H1 (cell line): ENCODE measurements around the gene SHC1. TPM values are rescaled to one million over a fixed set of nuclear protein-coding genes. Genes with fewer than 3 reads are reported as not detected.

Source experiments
- CTCF ChIA-PET: fragments of 300-600 bp; sonication (Branson Sonifier 250); formaldehyde crosslinking; loops from one replicate; lab custom pipeline; 2021; ENCODE audit not compliant: partially characterized antibody; lab: Charles Lee
- POLR2A ChIA-PET: fragments of 300-600 bp; sonication (Branson Sonifier 250); formaldehyde crosslinking; loops from one replicate; lab custom pipeline; 2021; ENCODE audit warnings: inconsistent platforms; ENCODE audit not compliant: partially characterized antibody; lab: Charles Lee
- DNase-seq, 2 experiments: peaks; one replicate each; pipeline versions ENCODE4 v3.0.0 to v3.0.0-alpha.2; 2010 to 2022; ENCODE audit warnings: low spot score in 2 of 2, low read depth in 1 of 2, mixed read lengths in 1 of 2
- FAIRE-seq: peaks from 2 replicates; lab custom pipeline; 2011; peaks lifted over from hg19 to GRCh38; lab: Jason Lieb, UNC
- H2AFZ ChIP-seq: 2 replicates; pipeline ENCODE4 v1.8.1; 2012; ENCODE audit warnings: low read length, inconsistent platforms
- H2AK5ac ChIP-seq: 2 replicates; pipeline ENCODE4 v1.6.1; 2013; ENCODE audit warnings: low read depth, low read length
- H2BK120ac ChIP-seq: replicated peaks from 2 replicates; pipeline ENCODE3; 2013; ENCODE audit warnings: low read depth, low read length, inconsistent platforms
- H2BK12ac ChIP-seq: 2 replicates; pipeline ENCODE4 v1.6.1; 2013; ENCODE audit warnings: low read depth, low read length
- H2BK15ac ChIP-seq: 2 replicates; pipeline ENCODE4 v1.6.1; 2013; ENCODE audit warnings: low read length
- H2BK20ac ChIP-seq: 2 replicates; pipeline ENCODE4 v1.6.1; 2013; ENCODE audit warnings: low read length
- H2BK5ac ChIP-seq: 2 replicates; pipeline ENCODE4 v1.6.1; 2013; ENCODE audit warnings: low read depth, low read length
- H3K14ac ChIP-seq: 2 replicates; pipeline ENCODE4 v1.6.1; 2013; ENCODE audit warnings: inconsistent platforms; ENCODE audit not compliant: insufficient read length
- H3K18ac ChIP-seq: 2 replicates; pipeline ENCODE4 v1.6.1; 2013; ENCODE audit warnings: low read length; ENCODE audit errors: extremely low read depth
- H3K23ac ChIP-seq: 2 replicates; pipeline ENCODE4 v1.6.1; 2013; ENCODE audit warnings: inconsistent platforms; ENCODE audit not compliant: insufficient read length
- H3K23me2 ChIP-seq: 2 replicates; pipeline ENCODE4 v1.6.1; 2013; ENCODE audit warnings: low read depth, low read length
- H3K27ac ChIP-seq: 2 replicates; pipeline ENCODE4 v1.6.1; 2011; ENCODE audit warnings: low read depth, low read length, inconsistent platforms
- H3K27me3 ChIP-seq, 4 experiments: replicated peaks in 1 of 4; 1 replicate in 1 of 4; 2 replicates in 3 of 4; pipeline versions ENCODE4 v1.6.1 to v1.8.1; 2011 to 2013; ENCODE audit warnings: low read length in 3 of 4, mild to moderate bottlenecking in 3 of 4, inconsistent platforms in 2 of 4, mixed read lengths in 2 of 4, moderate library complexity in 1 of 4; ENCODE audit not compliant: control insufficient read depth in 3 of 4, insufficient read depth in 3 of 4; ENCODE audit errors: extremely low read depth in 1 of 4
- H3K36me3 ChIP-seq, 4 experiments: 2 replicates each; pipeline versions ENCODE4 v1.6.1 to v1.8.1; 2011 to 2013; ENCODE audit warnings: mild to moderate bottlenecking in 4 of 4, low read length in 3 of 4, moderate library complexity in 2 of 4, control low read depth in 1 of 4, inconsistent platforms in 1 of 4; ENCODE audit not compliant: insufficient read depth in 4 of 4, control insufficient read depth in 2 of 4
- H3K4ac ChIP-seq: replicated peaks from 2 replicates; pipeline ENCODE3; 2013; ENCODE audit warnings: low read length, low read depth, mixed read lengths, inconsistent platforms; ENCODE audit not compliant: insufficient read length
- H3K4me1 ChIP-seq, 4 experiments: replicated peaks in 1 of 4; 1 replicate in 1 of 4; 2 replicates in 3 of 4; pipeline versions ENCODE4 v1.6.1 to v1.8.1; 2011 to 2013; ENCODE audit warnings: low read length in 3 of 4, inconsistent platforms in 2 of 4, mixed read lengths in 1 of 4; ENCODE audit not compliant: insufficient read depth in 4 of 4, control insufficient read depth in 3 of 4
- H3K4me2 ChIP-seq, 2 experiments: 2 replicates each; pipeline versions ENCODE4 v1.6.1 to v1.8.1; 2011 to 2013; ENCODE audit warnings: low read depth in 2 of 2, low read length in 2 of 2, control low read depth in 1 of 2, inconsistent platforms in 1 of 2, mild to moderate bottlenecking in 1 of 2; ENCODE audit not compliant: insufficient read depth in 1 of 2
- H3K4me3 ChIP-seq, 4 experiments: fragments of 200-600, 300-600 bp in 1 of 4; sonication (generic), shearing (Covaris generic), sonication (Bioruptor Twin) in 1 of 4; 2 replicates each; pipeline versions ENCODE4 v1.5.1 to v1.8.1; 2011 to 2016; ENCODE audit warnings: low read length in 4 of 4, low read depth in 3 of 4, control low read depth in 2 of 4, inconsistent platforms in 2 of 4, mild to moderate bottlenecking in 2 of 4, mixed read lengths in 1 of 4, moderate library complexity in 1 of 4; ENCODE audit not compliant: insufficient read depth in 2 of 4; ENCODE audit errors: extremely low read depth in 1 of 4
- H3K56ac ChIP-seq: replicated peaks from 2 replicates; pipeline ENCODE3; 2013; ENCODE audit warnings: low read depth, mild to moderate bottlenecking, mixed read lengths, low read length, inconsistent platforms; ENCODE audit not compliant: insufficient read length
- H3K79me1 ChIP-seq: 2 replicates; pipeline ENCODE4 v1.6.1; 2013; ENCODE audit warnings: low read depth, low read length, control low read depth
- H3K79me2 ChIP-seq, 2 experiments: 2 replicates each; pipeline versions ENCODE4 v1.6.1 to v1.8.1; 2012 to 2013; ENCODE audit warnings: low read length in 2 of 2, mild to moderate bottlenecking in 2 of 2, inconsistent platforms in 1 of 2; ENCODE audit not compliant: insufficient read depth in 2 of 2, control insufficient read depth in 1 of 2
- H3K9ac ChIP-seq, 4 experiments: replicated peaks in 1 of 4; 1 replicate in 1 of 4; 2 replicates in 3 of 4; pipeline versions ENCODE4 v1.6.1 to v1.8.1; 2011 to 2013; ENCODE audit warnings: low read depth in 3 of 4, low read length in 3 of 4, control low read depth in 2 of 4, mild to moderate bottlenecking in 2 of 4, moderate library complexity in 2 of 4, inconsistent platforms in 1 of 4; ENCODE audit errors: extremely low read depth in 1 of 4
- H3K9me3 ChIP-seq, 2 experiments: 2 replicates each; pipeline versions ENCODE4 v1.6.1 to v1.8.1; 2012 to 2013; ENCODE audit warnings: mild to moderate bottlenecking in 2 of 2, moderate library complexity in 2 of 2, control low read depth in 1 of 2, inconsistent platforms in 1 of 2, low read depth in 1 of 2, low read length in 1 of 2, mixed read lengths in 1 of 2; ENCODE audit not compliant: insufficient read depth in 2 of 2
- H4K20me1 ChIP-seq, 2 experiments: replicated peaks in 1 of 2; 2 replicates each; pipeline versions ENCODE3 to v1.8.1; 2011 to 2013; ENCODE audit warnings: inconsistent platforms in 2 of 2, low read length in 2 of 2, mild to moderate bottlenecking in 1 of 2; ENCODE audit not compliant: insufficient read depth in 2 of 2, control insufficient read depth in 1 of 2
- H4K5ac ChIP-seq: 2 replicates; pipeline ENCODE4 v1.6.1; 2013; ENCODE audit warnings: low read length, low read depth, mixed read lengths, inconsistent platforms; ENCODE audit not compliant: insufficient read length
- H4K8ac ChIP-seq: 2 replicates; pipeline ENCODE4 v1.8.0; 2013; ENCODE audit warnings: mild to moderate bottlenecking, moderate library complexity, low read length, inconsistent platforms; ENCODE audit not compliant: insufficient read depth; ENCODE audit errors: extremely low read depth
- H4K91ac ChIP-seq: replicated peaks from 2 replicates; pipeline ENCODE3; 2013; ENCODE audit warnings: low read length, mixed read lengths, inconsistent platforms; ENCODE audit not compliant: insufficient read length
- SP2 ChIP-seq: IDR thresholded peaks from 2 replicates; pipeline ENCODE4 v1.6.1; 2012; ENCODE audit warnings: mild to moderate bottlenecking, low read length, inconsistent platforms
- WGBS, 2 experiments: shearing (Covaris generic) in 1 of 2; methylation state at CpG; one replicate each; pipeline versions ENCODE4 v1.1.6 to v1.1.7; 2013 to 2015; ENCODE audit warnings: low lambda C conversion rate in 2 of 2, mixed read lengths in 2 of 2, inconsistent platforms in 1 of 2, low coverage in 1 of 2, missing lambda C conversion rate in 1 of 2; ENCODE audit not compliant: insufficient replicate concordance in 2 of 2, insufficient coverage in 1 of 2, insufficient read length in 1 of 2; ENCODE audit errors: extremely low coverage in 1 of 2, missing lambda C conversion rate in 1 of 2; 5-methylcytosine and 5-hydroxymethylcytosine counted together
- polyA plus RNA-seq, 7 experiments: library from polyadenylated mRNA; depleted of rRNA in 3 of 7; stranded (reverse) in 5 of 7; unstranded in 2 of 7; fragments of >200 nt in 5 of 7; fragments of 200-250 nt in 2 of 7; gene quantifications; 1 replicate in 5 of 7; 2 replicates in 1 of 7; 4 replicates in 1 of 7; pipeline versions ENCODE4 v1.2.1 to v1.2.3, GENCODE V29; 2011 to 2013; ENCODE audit warnings: missing spikeins in 2 of 7, mixed read lengths in 2 of 7
- total RNA-seq: library from RNA; stranded (reverse); fragmentation: NEBNext Ultra II Directional; extraction: Animal tissue kit (Norgen Biotek cat#: 25700); gene quantifications from 2 replicates; pipeline ENCODE4 v1.2.1, GENCODE V29; 2021

Gene SHC1
- total and polyA plus RNA-seq, 2 of the 8 experiments (the other 6 are each of a cell fraction or from before 2014, with no cell fraction given) = 177 to 212 TPM

GRCh38 chr1:154966111-154966510 is 4.4 kb downstream of the SHC1 start:
- H3K79me1 ChIP-seq = peaks cover 14% of the 10 kb centered on the region
- no peak for FAIRE-seq
- no peak overlapping the region for H2AK5ac ChIP-seq
- peaks cover 20 to 51% (median 43%) of the 10 kb centered on the region in 4 experiments for H3K36me3 ChIP-seq
- no peak overlapping the region for H4K8ac ChIP-seq
- H3K9me3 ChIP-seq = no peaks in the 10 kb centered on the region
- H4K5ac ChIP-seq = no peak overlapping the region
- H2BK120ac ChIP-seq = no peak overlapping the region
- peaks cover 11% of the 10 kb centered on the region; the same call in 1 of the 2 replicates for H3K23me2 ChIP-seq
- H4K20me1 ChIP-seq = peaks cover 9 to 13% of the 10 kb centered on the region in 2 experiments
- H3K9ac ChIP-seq = no peak overlapping the region
- H3K4me2 ChIP-seq = no peak overlapping the region
- no peak overlapping the region for H3K23ac ChIP-seq
- no peak overlapping the region for H2BK20ac ChIP-seq
- H4K91ac ChIP-seq = no peak overlapping the region
- no peak overlapping the region for H3K27ac ChIP-seq
- CTCF ChIA-PET = interaction anchor here (0.8 to 8.2 kb wide), 6 partner anchors 10 to 119 kb away, joined by 3 to 113 read pairs (median 3); partner anchors contain the start of genes FLAD1, LENEP and PBXIP1
- H3K56ac ChIP-seq = no peak overlapping the region
- no peak overlapping the region for H3K4me3 ChIP-seq
- H2BK5ac ChIP-seq = no peak overlapping the region
- 90% methylated on average over 6 of the region's 7 CpGs; no CpG with 5 or more reads in 1 of the 2 experiments for WGBS, 2 experiments
- H3K27me3 ChIP-seq = no peaks in the 10 kb centered on the region
- no peak for TF ChIP-seq SP2
- H3K4ac ChIP-seq = no peak overlapping the region
- H2AFZ ChIP-seq = no peak overlapping the region
- peaks cover 6 to 38% of the 10 kb centered on the region in 2 experiments; a peak in 3 of 4 replicates for H3K79me2 ChIP-seq
- no peak overlapping the region for H2BK15ac ChIP-seq
- peaks cover 0 to 13% (median 7%) of the 10 kb centered on the region in 4 experiments; a peak in 6 of 7 replicates for H3K4me1 ChIP-seq
- H3K18ac ChIP-seq = no peak overlapping the region
- POLR2A ChIA-PET = interaction anchor here (1.8 to 42.8 kb wide), 3 partner anchors 7 to 22 kb away, joined by 7 to 662 read pairs (median 662); partner anchors contain the start of genes CKS1B, FLAD1, LENEP and PBXIP1
- H2BK12ac ChIP-seq = no peak overlapping the region
- no peak overlapping the region for H3K14ac ChIP-seq
- DNase-seq = no peak
